ENCODE measurements around the gene HOXB8.

- TF ChIP-seq CTCF (IDR thresholded peaks at IDR 0.05; ENCODE audit: low read length) (no peak), EZH2 (IDR thresholded peaks at IDR 0.05; ENCODE audit: borderline replicate concordance, low read length) (no peak)
Measured at GRCh38 chr17:48567646-48568354, 47.3 kb downstream of the HOXB8 start.

Data from OCI-LY1 (cell line).